ENCODE results near the gene NBAS.
A peak's percentile ranks its signal among the peaks of the same experiment; 100 is the strongest.
"Not testable (repeated sequence)": the region's sequence is repeated elsewhere in the genome, so short reads cannot be mapped to it uniquely, and the experiment has no call there.

NBAS gene

GRCh38 chr2:15251753-15252152, 309.4 kb downstream of the NBAS start:
- no peak for DNase-seq

GRCh38 chr2:15250946-15251345, 310.2 kb downstream of the NBAS start:
- not testable (repeated sequence) for DNase-seq

- no peak for DNase-seq
Measured at GRCh38 chr2:15246870-15247269, 314.3 kb downstream of the NBAS start.

GRCh38 chr2:15243762-15244161, 317.4 kb downstream of the NBAS start:
- peak; percentile 35 for DNase-seq

- peak; percentile 62 for DNase-seq
Measured at GRCh38 chr2:15242936-15243461, 318.1 kb downstream of the NBAS start.

- no peak for DNase-seq
Measured at GRCh38 chr2:15241929-15242328, 319.2 kb downstream of the NBAS start.

- DNase-seq = no peak
Measured at GRCh38 chr2:15241201-15241600, 319.9 kb downstream of the NBAS start.

- DNase-seq = no peak
Measured at GRCh38 chr2:15238028-15238427, 323.1 kb downstream of the NBAS start.

- no peak for DNase-seq
Measured at GRCh38 chr2:15230599-15231192, 330.4 kb downstream of the NBAS start.

GRCh38 chr2:15226661-15227060, 334.5 kb downstream of the NBAS start:
- DNase-seq = no peak

GRCh38 chr2:15225131-15225530, 336.0 kb downstream of the NBAS start:
- DNase-seq = no peak

- no peak for DNase-seq
Measured at GRCh38 chr2:15224641-15225040, 336.5 kb downstream of the NBAS start.

- no peak for DNase-seq
Measured at GRCh38 chr2:15223887-15224286, 337.2 kb downstream of the NBAS start.

GRCh38 chr2:15222856-15223255, 338.3 kb downstream of the NBAS start:
- DNase-seq = no peak

GRCh38 chr2:15220603-15221002, 340.5 kb downstream of the NBAS start:
- no peak for DNase-seq

GRCh38 chr2:15218423-15219086, 342.6 kb downstream of the NBAS start:
- no peak for DNase-seq

- DNase-seq = no peak
Measured at GRCh38 chr2:15212249-15212648, 348.9 kb downstream of the NBAS start.

- DNase-seq = not testable (repeated sequence)
Measured at GRCh38 chr2:15210542-15210941, 350.6 kb downstream of the NBAS start.

GRCh38 chr2:15206419-15206818, 354.7 kb downstream of the NBAS start:
- DNase-seq = no peak

- no peak for DNase-seq
Measured at GRCh38 chr2:15205562-15205961, 355.6 kb downstream of the NBAS start.

- no peak for DNase-seq
Measured at GRCh38 chr2:15201009-15201408, 360.1 kb downstream of the NBAS start.

- no peak for DNase-seq
Measured at GRCh38 chr2:15200581-15200980, 360.6 kb downstream of the NBAS start.

GRCh38 chr2:15198051-15198450, 363.1 kb downstream of the NBAS start:
- DNase-seq = no peak

- DNase-seq = no peak
Measured at GRCh38 chr2:15195813-15196212, 365.3 kb downstream of the NBAS start.

- DNase-seq = no peak
Measured at GRCh38 chr2:15191789-15192188, 369.3 kb downstream of the NBAS start.
